PC-3 (cell line): ENCODE results near the gene RALY.

Experiments
- CTCF ChIP-seq: fragments of 300-600 bp; sonication (generic); conservative IDR thresholded peaks from 2 replicates; pipeline ENCODE4 v1.5.1; 2017; ENCODE audit warnings: antibody characterized with exemption, low read depth, mild to moderate bottlenecking, low read length
- EZH2 ChIP-seq: fragments of 300-600 bp; sonication (generic); IDR thresholded peaks from one replicate; pipeline ENCODE4 v1.6.1; 2017; ENCODE audit warnings: antibody characterized with exemption, mild to moderate bottlenecking, low read length; ENCODE audit not compliant: unreplicated experiment

- TF ChIP-seq CTCF (no peak), EZH2 (no peak)
Observed at GRCh38 chr20:33964441-33964840, 29.3 kb upstream of the RALY start.
